ENCODE measurements around the gene PDCD4. TPM values are rescaled to one million over a fixed set of nuclear protein-coding genes. Genes with fewer than 3 reads are reported as not detected.
A peak's percentile ranks its signal among the peaks of the same experiment; 100 is the strongest.

The PDCD4 gene
- total RNA-seq, 1 experiment from 2014 or later: 63.0 TPM

GRCh38 chr10:110901954-110902819 is 30.5 kb downstream of the PDCD4 start:
- H2AFZ ChIP-seq (ENCODE audit: low read depth, low read length, poor library complexity, severe bottlenecking): no peak overlapping the region
- H3K36me3 ChIP-seq (ENCODE audit: control insufficient read depth in 1 of 2, insufficient read depth in 2 of 2, low read length in 2 of 2): no peaks in the 10 kb centered on the region; a peak in 1 of 4 replicates
- no peaks in the 10 kb centered on the region for H3K9me3 ChIP-seq (ENCODE audit: control insufficient read depth in 1 of 2, insufficient read depth in 1 of 2, low read depth in 1 of 2, low read length in 2 of 2)
- RAD21 ChIA-PET (ENCODE audit: low non-redundant PET in 1 of 2, low total read pairs in 2 of 2, uncharacterized antibody in 2 of 2, unreplicated experiment in 2 of 2): no interaction called here
- ATAC-seq (no peak; the same call in 1 of the 2 replicates), DNase-seq (ENCODE audit: low read depth, low spot score) (peak; percentile 48)
- BruUV-seq (replicated peaks): TSS peak; percentile 89
- no peaks in the 10 kb centered on the region for H4K20me1 ChIP-seq (ENCODE audit: insufficient read depth)
- H3K27me3 ChIP-seq (ENCODE audit: insufficient read depth, low read length): no peaks in the 10 kb centered on the region
- intact Hi-C loops (cut with micrococcal nuclease): no loop called here
- POLR2A ChIA-PET: interaction anchor here (0.6 to 5.0 kb wide), 4 partner anchors 8 to 128 kb away, joined by 3 to 35 read pairs (median 3); partner anchors contain the start of genes BBIP1 and SHOC2
- no peak overlapping the region for H3K9ac ChIP-seq (ENCODE audit: low read length)
- peaks cover 0 to 11% of the 10 kb centered on the region in 2 experiments; a peak in 2 of 4 replicates for H3K4me1 ChIP-seq (ENCODE audit: control insufficient read depth in 1 of 2, insufficient read depth in 2 of 2, low read length in 2 of 2)
- no peak overlapping the region for H3K27ac ChIP-seq (ENCODE audit: low read depth, low read length)
- H3K9me2 ChIP-seq (ENCODE audit: insufficient read depth): no peaks in the 10 kb centered on the region
- CTCF ChIA-PET: interaction anchor here (0.9 to 1.5 kb wide), 3 partner anchors 8 to 22 kb away, joined by 3 to 10 read pairs (median 4); partner anchors contain the start of gene BBIP1
- no peaks in the 10 kb centered on the region for H3K79me2 ChIP-seq (ENCODE audit: insufficient read depth, low read length)
- peak overlapping the region; percentile 32 for H3K4me2 ChIP-seq (ENCODE audit: low read length)
- no peak overlapping the region for H3K4me3 ChIP-seq (replicated peaks in 1 of 2; ENCODE audit: low read depth in 1 of 2, low read length in 2 of 2)
- TF ChIP-seq EZH2 (IDR thresholded peaks at IDR 0.05) (no peak), YY1 (IDR thresholded peaks at IDR 0.05; ENCODE audit: extremely low read depth, insufficient replicate concordance, low read depth, low read length) (no peak), RAD21 (IDR thresholded peaks at IDR 0.05; ENCODE audit: low read depth) (no peak), ZBTB33 (IDR thresholded peaks at IDR 0.05; ENCODE audit: extremely low read depth, insufficient replicate concordance, low read length) (no peak), SRF (IDR thresholded peaks at IDR 0.05; ENCODE audit: low read depth) (peak; percentile 20; the same call in 1 of the 2 replicates), SP1 (IDR thresholded peaks at IDR 0.05; ENCODE audit: low read depth) (peak; percentile 77), CEBPB (IDR thresholded peaks at IDR 0.05; ENCODE audit: low read depth) (peak; percentile 99), ZFX (IDR thresholded peaks at IDR 0.05) (no peak), ELF1 (IDR thresholded peaks at IDR 0.05; ENCODE audit: borderline replicate concordance, low read depth) (no peak), MAX (IDR thresholded peaks at IDR 0.05) (peak; percentile 45), EZH2phosphoT487 (IDR thresholded peaks at IDR 0.05; ENCODE audit: borderline replicate concordance) (no peak), FOSL1 (IDR thresholded peaks at IDR 0.05; ENCODE audit: low read depth) (peak; percentile 76), REST (IDR thresholded peaks at IDR 0.05; ENCODE audit: low read depth) (no peak), ATF3 (IDR thresholded peaks at IDR 0.05) (peak; percentile 89), TCF7L2 (IDR thresholded peaks at IDR 0.05; ENCODE audit: borderline replicate concordance, extremely low read depth, insufficient read depth, insufficient read length) (no peak), ZNF274 (IDR thresholded peaks at IDR 0.05; ENCODE audit: low read depth, low read length) (no peak), POLR2A (IDR thresholded peaks at IDR 0.05; ENCODE audit: borderline replicate concordance, extremely low read depth, insufficient read depth, insufficient read length) (no peak), CBX3 (IDR thresholded peaks at IDR 0.05; ENCODE audit: low read depth) (peak; percentile 22; the same call in 1 of the 2 replicates), POLR2AphosphoS5 (IDR thresholded peaks at IDR 0.05; ENCODE audit: low read depth, low read length) (peak; percentile 79)

All from HCT116 (cell line).